COLO829 (cell line): ENCODE data around the gene TMEM59L.

Source experiments
- DNase-seq: peaks from one replicate; pipeline ENCODE4 v3.0.0; 2012; ENCODE audit warnings: low spot score

TMEM59L gene

DNA sequence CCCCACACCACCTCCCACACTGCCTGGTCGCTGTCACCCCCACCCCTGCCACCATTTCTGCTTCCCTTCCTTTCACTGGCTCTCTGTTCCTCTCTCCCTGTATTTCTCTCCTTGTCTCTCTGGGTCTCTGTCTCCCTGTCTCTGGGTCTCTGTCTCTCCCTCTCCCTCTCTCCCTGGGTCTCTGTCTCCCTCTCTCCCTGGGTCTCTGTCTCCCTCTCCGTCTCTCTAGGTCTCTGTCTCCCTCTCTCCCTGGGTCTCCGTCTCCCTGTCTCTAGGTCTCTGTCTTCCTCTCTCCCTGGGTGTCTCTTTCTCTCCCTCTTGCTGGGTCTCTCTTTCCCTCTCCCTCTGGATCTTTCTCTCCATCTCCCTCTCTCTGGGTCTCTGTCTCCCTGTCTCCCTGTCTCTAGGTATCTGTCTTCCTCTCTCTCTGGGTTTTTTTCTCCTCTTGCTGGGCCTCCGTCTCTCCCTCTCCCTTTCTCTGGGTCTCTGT is 45.7 kb downstream of the TMEM59L start:
- no peak for DNase-seq

DNA sequence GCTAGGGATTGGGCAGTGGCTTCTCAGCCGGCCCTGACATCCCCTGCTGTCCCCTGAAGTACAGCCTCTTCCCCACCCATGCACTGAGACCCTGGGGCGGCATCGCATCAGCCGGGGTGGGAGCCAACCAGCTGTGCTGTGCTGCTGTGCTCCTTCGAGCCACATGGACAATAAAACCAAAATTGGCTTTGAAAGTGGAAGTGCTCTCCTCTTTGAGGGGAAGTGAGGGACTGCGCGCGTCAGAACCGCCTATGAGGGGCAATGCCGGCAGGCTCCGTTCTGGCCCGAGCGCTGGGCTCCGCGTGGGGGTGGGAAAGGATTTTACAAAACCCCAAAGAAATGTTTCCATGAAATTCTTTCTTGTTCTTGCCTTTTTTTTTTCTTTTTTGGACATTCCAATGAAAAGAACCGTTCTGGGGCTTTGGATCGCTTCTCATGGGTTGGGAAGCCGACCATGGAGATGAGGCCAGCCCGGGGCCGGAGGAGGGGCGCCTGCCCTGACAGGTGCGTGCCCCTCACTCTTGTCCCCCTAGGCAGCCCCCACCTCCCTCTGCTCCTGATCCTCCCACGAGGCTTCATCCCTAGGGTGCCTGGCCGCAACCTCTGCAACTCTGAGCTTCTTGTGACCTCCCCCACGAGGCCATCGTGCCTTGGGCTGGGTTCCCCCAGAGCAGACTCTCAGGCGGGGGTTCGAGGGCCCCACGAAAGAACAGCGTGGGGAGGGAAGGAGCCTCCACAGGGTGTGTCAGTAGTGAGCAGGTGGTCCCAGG is 46.8 kb downstream of the TMEM59L start:
- no peak for DNase-seq

DNA sequence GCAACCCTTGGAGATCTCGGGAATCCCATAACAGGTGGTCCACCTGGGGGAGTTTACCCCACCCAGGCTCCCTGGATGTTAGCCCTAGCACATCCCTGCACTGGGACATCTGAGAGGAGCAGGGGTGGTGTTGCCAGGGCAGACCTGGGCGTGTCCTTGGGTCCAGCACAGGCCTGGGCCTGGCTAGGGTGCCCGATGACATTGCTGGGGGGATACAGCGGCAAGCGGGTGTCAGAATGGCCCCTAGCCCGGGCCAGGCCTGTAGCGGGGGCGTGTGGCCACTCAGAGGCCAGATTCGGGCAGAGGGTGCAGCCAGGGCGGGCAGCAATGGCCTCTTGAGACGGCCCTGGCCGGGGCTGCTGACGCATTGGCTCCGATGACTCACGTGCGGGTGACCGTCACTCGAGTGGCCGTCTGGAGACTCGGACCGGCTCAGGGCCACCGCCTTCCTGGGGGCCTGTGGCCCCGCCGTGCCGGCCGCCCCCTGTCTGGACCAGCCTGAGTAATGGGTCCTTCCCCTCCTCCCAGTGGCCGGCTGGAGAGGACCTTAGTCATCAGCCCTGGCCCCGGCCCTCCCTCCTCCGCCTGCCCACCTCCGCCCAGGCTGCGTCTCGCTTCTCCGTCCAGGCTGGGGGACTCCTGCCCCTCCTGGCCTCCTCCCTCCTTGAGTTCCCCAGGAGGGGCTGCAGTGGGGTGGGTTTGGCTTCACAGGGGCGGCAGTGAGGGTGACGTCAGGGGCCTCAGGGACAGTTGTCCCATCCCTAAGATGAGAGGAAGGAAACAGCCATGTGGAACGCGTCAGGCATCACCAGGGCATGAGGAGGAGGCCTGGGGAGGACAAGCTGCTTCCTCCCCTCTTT is 47.6 kb downstream of the TMEM59L start:
- DNase-seq = no peak

DNA sequence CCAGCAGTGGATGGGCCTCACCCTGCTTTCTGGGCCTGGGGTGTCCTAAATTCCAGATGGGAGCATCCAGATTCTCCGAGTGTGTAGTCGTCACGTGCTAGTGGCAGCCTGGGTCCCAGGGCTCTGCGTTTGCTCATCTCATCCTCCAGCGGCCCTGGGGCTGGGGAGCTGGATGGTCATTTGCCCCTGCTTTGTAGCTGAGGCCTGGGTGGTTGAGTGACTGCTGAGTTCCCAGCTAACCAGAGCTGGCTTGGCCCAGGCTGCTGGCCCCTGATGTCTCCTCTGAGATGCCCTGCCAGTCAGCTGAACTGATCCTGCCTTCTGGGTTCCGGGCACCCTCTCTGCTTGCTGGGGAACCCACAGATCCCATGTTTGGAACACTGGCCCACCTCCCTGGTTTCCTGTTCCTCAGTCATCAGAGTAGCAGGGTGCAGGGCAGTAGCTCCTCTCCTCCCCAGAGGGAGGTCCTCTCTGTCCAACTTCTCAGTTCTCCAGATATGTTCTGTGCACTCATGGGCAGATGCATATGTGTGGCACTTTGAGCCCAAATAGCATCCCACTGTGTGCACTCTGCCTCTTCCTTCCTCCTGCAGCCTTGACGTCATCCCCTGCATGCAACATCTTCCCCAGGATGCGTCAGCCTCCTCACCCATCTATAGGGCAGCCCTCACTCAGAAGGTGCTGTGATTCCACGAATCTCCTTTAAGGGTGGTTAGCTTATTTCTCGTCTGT is 48.4 kb downstream of the TMEM59L start:
- DNase-seq = no peak

DNA sequence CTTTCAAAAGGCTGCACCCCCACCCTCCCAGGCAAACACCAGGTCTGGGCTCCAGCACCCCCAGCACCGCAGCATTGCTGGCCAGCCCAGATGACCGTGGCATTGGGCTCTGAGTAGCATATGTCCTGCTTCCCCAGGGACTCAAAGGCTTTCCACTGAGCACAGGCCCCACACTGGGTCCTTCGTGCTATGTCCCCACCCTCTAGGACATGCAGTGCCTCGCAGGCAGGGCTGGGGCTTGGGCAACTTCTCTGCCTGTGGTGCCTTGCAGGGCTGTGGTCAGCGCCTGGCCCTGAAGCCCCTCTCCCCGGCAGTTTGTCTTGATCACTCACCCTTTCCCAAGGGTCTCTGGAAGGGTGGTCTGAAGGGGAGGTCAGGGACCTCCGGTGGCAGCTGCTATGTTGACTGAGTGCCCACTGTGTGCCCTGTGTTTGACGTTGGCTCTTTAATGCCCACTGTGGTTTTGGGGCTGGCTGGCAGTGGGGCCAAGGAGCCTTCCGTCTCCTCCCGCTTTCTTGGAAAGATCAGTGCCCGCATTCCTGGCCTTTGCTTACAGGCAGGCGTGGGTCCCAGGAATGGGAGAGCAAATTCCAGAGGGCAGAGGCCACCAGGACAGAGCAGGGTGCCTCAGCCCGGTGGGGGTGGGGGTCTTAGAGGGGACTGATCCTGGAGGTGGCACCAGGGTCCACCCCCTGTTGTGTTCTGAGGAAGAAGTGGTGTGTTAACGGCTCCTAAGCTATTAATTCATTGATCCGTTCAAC is 50.5 kb downstream of the TMEM59L start:
- no peak for DNase-seq

DNA sequence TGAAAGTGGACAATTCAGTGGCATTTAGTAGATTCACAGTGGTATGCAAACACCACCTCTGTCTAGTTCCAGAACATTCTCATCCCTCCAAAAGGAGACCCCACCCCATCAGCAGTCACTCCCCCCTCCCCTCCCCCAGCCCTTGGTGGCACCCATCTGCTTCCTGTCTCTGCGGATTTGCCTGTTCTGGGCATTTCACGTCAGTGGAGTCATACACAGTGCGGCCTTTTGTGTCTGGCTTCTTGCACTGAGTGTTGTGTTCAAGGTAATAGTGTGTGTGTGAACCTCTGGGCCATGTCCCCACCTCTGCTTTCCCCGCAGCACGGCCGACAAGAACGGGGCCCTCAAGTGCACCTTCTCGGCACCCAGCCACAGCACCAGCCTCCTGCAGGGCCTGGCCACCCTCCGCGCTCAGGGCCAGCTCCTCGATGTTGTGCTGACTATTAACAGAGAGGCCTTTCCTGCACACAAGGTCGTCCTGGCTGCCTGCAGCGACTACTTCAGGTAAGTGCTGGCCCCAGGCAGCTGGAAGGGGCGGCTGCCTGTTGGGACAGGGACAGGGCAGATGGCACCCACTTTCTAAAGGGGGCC is 51.4 kb downstream of the TMEM59L start:
- no peak for DNase-seq

DNA sequence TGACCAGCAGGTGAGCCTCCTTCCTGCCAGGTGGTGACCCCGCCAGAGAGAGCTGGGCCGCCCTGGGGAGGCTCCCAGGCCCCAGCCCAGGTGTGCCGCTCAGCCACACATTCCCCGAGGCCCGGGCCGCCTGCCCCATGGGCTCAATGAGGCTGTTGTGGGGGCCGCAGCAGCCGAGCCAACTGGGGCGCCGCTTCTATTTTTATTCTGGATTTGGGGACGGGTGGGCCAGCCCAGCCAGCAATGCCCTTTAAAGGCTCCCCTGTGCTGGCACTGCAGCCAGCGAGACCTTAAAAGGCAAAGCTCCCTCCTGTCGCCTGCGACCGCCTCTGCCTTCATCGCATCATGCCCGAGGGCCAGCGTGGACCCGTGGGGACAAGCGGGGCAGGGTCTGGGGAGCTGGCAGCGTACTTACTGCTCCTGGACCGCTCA is 53.1 kb downstream of the TMEM59L start:
- no peak for DNase-seq

DNA sequence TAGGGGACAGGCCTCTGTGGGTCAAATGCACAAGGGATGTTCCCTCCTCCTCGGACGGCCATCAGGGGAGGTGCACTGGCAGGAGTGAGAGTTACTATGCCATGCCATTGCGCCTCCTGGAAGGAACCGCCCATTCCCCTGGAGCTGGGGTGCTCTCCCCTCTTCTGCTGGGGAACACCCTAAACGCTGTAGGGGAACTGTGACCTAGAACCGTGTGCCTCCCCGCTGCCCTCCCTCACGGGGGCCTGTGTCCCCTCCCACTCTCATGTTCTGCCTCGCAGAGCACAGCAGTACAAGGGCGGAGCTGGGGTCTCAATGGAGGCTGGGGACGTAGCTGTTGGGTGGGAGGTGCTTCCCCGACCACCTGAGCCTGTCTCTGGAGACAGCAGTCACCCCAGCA is 53.6 kb downstream of the TMEM59L start:
- no peak for DNase-seq

DNA sequence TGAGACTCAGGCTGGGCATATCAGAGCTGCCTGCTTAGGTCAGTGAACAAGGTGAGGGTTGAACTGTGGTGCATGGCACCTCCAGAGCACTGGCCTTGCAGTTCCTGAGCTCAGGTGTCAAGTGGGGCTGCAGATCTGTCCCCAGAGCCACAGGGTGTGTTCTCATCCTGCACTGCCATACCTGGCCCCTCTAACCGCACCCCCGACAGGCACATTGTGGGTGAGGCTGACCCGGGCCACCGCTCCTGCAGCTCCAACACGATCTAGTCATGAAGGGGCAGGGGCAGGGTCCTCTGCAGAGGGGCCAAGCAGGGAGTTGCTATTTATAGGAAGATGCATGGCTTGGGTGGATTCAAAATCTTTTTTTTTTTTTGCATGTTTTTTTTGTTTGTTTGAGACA is 54.1 kb downstream of the TMEM59L start:
- no peak for DNase-seq

DNA sequence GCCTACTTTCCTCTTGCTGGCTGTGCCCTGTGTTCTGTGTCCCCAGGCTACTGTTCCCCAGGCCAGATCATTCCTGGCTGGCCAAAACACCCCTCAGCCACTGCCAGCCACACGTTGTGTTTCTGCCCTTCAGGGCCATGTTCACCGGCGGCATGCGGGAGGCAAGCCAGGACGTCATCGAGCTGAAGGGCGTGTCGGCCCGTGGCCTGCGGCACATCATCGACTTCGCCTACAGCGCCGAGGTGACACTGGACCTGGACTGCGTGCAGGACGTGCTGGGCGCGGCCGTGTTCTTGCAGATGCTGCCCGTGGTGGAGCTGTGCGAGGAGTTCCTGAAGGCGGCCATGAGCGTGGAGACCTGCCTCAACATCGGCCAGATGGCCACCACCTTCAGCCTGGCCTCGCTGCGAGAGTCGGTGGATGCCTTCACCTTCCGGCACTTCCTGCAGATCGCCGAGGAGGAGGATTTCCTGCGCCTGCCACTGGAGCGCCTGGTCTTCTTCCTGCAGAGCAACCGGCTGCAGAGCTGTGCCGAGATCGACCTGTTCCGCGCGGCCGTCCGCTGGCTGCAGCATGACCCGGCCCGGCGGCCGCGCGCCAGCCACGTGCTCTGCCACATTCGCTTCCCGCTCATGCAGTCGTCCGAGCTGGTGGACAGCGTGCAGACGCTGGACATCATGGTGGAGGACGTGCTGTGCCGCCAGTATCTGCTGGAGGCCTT is 55.0 kb downstream of the TMEM59L start:
- no peak for DNase-seq

DNA sequence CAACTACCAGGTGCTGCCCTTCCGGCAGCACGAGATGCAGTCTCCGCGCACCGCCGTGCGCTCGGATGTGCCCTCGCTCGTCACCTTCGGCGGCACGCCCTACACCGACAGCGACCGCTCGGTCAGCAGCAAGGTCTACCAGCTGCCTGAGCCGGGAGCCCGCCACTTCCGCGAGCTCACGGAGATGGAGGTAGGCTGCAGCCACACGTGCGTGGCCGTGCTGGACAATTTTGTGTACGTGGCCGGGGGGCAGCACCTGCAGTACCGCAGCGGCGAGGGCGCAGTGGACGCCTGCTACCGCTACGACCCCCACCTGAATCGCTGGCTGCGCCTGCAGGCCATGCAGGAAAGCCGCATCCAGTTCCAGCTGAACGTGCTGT is 55.6 kb downstream of the TMEM59L start:
- DNase-seq = no peak

DNA sequence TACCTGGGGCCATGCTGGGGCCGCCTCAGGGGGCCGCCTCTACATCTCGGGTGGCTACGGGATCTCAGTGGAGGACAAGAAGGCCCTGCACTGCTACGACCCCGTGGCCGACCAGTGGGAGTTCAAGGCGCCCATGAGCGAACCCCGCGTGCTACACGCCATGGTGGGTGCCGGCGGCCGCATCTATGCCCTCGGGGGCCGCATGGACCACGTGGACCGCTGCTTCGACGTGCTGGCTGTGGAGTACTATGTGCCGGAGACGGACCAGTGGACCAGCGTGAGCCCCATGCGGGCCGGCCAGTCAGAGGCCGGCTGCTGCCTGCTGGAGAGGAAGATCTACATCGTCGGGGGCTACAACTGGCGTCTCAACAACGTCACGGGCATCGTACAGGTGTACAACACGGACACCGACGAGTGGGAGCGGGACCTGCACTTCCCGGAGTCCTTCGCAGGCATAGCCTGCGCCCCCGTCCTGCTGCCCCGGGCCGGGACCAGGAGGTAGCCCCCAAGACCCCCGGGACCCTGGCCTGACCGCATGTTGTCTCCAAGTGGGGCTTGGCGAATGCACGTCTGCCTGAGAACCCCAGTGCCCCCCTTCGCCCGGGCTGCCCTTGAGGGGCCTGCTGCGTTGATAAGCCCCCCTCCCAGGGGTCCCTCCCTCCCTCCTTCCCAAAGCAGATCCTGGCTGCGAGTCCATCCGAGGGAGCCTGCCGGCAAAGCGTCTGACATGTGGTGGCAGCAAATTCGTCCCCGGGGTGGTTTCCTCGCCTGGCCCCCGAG is 56.3 kb downstream of the TMEM59L start:
- DNase-seq = no peak

DNA sequence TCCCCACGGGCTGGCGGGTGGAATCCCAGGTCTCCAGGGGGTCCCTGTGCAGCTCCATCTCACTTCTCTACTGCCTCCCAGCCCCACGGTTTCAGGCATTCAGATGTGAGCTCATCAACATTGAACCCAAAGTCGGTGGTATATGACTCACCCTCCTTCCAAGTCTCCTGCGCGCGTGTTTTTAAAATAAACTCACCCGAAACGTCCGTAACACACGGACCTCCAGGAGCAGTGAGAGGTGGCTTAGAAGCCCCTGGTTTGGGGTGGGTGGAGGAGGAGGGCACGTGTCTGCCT is 56.8 kb downstream of the TMEM59L start:
- no peak for DNase-seq

DNA sequence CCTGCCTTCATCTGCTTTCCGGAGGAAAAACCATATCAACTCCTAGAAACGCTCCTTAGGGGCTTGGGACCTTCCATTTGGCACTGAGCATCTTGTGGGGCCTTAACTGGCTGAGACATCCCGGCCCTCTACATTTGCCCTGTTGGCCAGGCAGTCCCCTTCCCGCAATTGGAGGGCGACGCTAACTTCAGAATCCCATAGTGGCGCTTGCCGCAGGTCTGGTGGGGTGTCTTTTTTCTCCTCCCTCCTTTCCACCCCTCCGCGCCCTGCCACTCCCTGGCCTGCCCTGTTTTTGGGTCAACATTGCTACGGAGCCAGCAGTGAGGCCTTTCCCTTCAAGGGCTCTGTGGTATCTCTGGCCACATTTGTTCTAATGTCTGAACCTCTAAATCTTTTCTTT is 57.2 kb downstream of the TMEM59L start:
- no peak for DNase-seq

DNA sequence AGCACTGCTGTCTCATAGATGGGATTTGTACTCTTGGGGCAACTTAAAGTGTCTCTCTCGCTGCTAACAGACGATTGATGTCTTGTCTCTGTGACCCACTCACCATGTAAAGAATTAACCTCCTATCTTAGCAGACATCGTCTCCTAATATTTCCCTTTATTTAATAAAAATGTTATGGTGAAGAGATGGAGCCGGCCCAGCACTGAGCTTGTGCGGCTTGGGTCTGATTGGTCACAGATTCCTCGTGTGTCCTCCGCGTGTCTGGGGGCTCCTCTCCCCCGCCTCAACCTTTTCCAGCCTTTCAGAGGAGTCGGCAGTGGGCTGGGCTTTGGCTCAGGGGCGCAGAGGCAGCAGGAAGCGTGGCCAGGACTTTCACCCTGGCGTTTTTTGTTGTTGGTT is 57.6 kb downstream of the TMEM59L start:
- DNase-seq = no peak
